HG02840 (cell line): ENCODE results near the gene RTL10.
A peak's percentile ranks its signal among the peaks of the same experiment; 100 is the strongest.

Experiments used
- ATAC-seq: cut with Tn5 transposase; IDR thresholded peaks from one replicate; pipeline ENCODE4 v1.9.1; 2021; ENCODE audit warnings: mild to moderate bottlenecking, moderate library complexity, moderate number of reproducible peaks; ENCODE audit not compliant: unreplicated experiment, low FRiP score

RTL10 gene

GRCh38 chr22:19854778-19855503, at the start of gene RTL10, which contains the start of gene GNB1L:
TSS of gene RTL10 (minus strand) at chr22:19854874. CDS start at chr22:19852261, 2,613 bp downstream.
TSS of gene GNB1L (minus strand) at chr22:19854874. CDS start at chr22:19821355, 33,519 bp downstream.
- peak; percentile 74 for ATAC-seq

- ATAC-seq = no peak
Observed at GRCh38 chr22:19904174-19904856, 49.6 kb upstream of the RTL10 start.

GRCh38 chr22:19903513-19903912, 48.8 kb upstream of the RTL10 start:
- ATAC-seq = no peak

GRCh38 chr22:19903031-19903430, 48.4 kb upstream of the RTL10 start:
- ATAC-seq = no peak

- no peak for ATAC-seq
Observed at GRCh38 chr22:19902245-19902715, 47.6 kb upstream of the RTL10 start.

GRCh38 chr22:19901577-19902244, 47.0 kb upstream of the RTL10 start:
- no peak for ATAC-seq

GRCh38 chr22:19900707-19901436, 46.2 kb upstream of the RTL10 start:
- ATAC-seq = no peak

- ATAC-seq = no peak
Observed at GRCh38 chr22:19898831-19899567, 44.3 kb upstream of the RTL10 start.

- no peak for ATAC-seq
Observed at GRCh38 chr22:19898145-19898544, 43.5 kb upstream of the RTL10 start.

- no peak for ATAC-seq
Observed at GRCh38 chr22:19897726-19898125, 43.1 kb upstream of the RTL10 start.

- no peak for ATAC-seq
Observed at GRCh38 chr22:19896665-19897355, 42.1 kb upstream of the RTL10 start.

- ATAC-seq = no peak
Observed at GRCh38 chr22:19895160-19895849, 40.6 kb upstream of the RTL10 start.

- no peak for ATAC-seq
Observed at GRCh38 chr22:19893363-19893762, 38.7 kb upstream of the RTL10 start.

- ATAC-seq = no peak
Observed at GRCh38 chr22:19892925-19893324, 38.3 kb upstream of the RTL10 start.

GRCh38 chr22:19892257-19892879, 37.7 kb upstream of the RTL10 start:
- ATAC-seq = no peak

GRCh38 chr22:19891317-19892256, 36.9 kb upstream of the RTL10 start:
- ATAC-seq = no peak
